SK-N-SH (cell line): ENCODE results near the gene WDR27.

ENCODE experiments used
- CHD2 ChIP-seq: fragments of 150-350 bp; IDR thresholded peaks from 2 replicates; pipeline ENCODE4 v1.6.1; 2018; ENCODE audit warnings: low read length; ENCODE audit not compliant: partially characterized antibody
- EP300 ChIP-seq, 2 experiments: IDR thresholded peaks; 2 replicates each; pipeline versions ENCODE4 v1.4.0 to v1.6.1; 2012; ENCODE audit warnings: borderline replicate concordance in 1 of 2, low read depth in 1 of 2, low read length in 1 of 2
- EZH2phosphoT487 ChIP-seq: fragments of 200-600 bp; sonication (generic); IDR thresholded peaks from 2 replicates; pipeline ENCODE4 v1.6.1; 2017; ENCODE audit warnings: low read depth, mixed run types, mild to moderate bottlenecking, antibody characterized with exemption, moderate library complexity, borderline replicate concordance
- POLR2AphosphoS5 ChIP-seq: IDR thresholded peaks from 2 replicates; pipeline ENCODE4 v1.6.1; 2012; ENCODE audit warnings: low read depth, low read length
- RAD21 ChIP-seq: IDR thresholded peaks from 2 replicates; pipeline ENCODE4 v1.6.1; 2012; ENCODE audit warnings: mild to moderate bottlenecking, low read length
- SIN3A ChIP-seq: IDR thresholded peaks from 2 replicates; pipeline ENCODE4 v1.6.1; 2012; ENCODE audit warnings: low read depth, mild to moderate bottlenecking, low read length, moderate library complexity, borderline replicate concordance
- TF ChIP-seq, protein P1 (sequence below): IDR thresholded peaks from 2 replicates; pipeline ENCODE4; 2012
- TF ChIP-seq, protein P2 (sequence below): IDR thresholded peaks from 2 replicates; pipeline ENCODE4 v1.4.0; 2012; ENCODE audit warnings: low read depth
- TF ChIP-seq, protein P3 (sequence below): fragments of 200-600 bp; sonication (generic); IDR thresholded peaks from 2 replicates; pipeline ENCODE4 v1.6.1; 2017; ENCODE audit warnings: antibody characterized with exemption, mild to moderate bottlenecking, moderate library complexity

DNA sequence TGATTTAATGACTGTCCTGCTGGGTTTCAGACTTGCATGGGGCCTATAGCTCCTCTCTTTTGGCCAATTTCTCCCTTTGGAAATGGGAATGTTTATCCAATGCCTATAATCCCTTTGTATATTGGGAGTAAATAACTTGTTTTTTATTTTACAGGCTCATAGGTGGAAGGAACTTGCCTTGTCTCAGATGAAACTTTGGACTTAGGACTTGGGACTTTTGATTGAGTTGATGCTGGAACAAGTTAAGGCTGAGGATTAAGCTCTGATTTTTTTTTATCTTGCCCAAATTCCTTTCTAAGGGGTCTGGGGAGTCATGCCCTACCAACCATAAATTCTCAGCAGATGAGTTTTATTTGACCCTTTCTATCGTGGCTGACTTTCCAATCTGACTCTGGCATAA, 23.5 kb downstream of the WDR27 start:
- no peak for TF ChIP-seq SIN3A
- TF ChIP-seq, protein P1, sequence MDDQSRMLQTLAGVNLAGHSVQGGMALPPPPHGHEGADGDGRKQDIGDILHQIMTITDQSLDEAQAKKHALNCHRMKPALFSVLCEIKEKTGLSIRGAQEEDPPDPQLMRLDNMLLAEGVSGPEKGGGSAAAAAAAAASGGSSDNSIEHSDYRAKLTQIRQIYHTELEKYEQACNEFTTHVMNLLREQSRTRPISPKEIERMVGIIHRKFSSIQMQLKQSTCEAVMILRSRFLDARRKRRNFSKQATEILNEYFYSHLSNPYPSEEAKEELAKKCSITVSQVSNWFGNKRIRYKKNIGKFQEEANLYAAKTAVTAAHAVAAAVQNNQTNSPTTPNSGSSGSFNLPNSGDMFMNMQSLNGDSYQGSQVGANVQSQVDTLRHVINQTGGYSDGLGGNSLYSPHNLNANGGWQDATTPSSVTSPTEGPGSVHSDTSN, result no peak
- TF ChIP-seq, protein P2, sequence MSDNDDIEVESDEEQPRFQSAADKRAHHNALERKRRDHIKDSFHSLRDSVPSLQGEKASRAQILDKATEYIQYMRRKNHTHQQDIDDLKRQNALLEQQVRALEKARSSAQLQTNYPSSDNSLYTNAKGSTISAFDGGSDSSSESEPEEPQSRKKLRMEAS, result no peak
- TF ChIP-seq RAD21, result no peak
- TF ChIP-seq, protein P3, sequence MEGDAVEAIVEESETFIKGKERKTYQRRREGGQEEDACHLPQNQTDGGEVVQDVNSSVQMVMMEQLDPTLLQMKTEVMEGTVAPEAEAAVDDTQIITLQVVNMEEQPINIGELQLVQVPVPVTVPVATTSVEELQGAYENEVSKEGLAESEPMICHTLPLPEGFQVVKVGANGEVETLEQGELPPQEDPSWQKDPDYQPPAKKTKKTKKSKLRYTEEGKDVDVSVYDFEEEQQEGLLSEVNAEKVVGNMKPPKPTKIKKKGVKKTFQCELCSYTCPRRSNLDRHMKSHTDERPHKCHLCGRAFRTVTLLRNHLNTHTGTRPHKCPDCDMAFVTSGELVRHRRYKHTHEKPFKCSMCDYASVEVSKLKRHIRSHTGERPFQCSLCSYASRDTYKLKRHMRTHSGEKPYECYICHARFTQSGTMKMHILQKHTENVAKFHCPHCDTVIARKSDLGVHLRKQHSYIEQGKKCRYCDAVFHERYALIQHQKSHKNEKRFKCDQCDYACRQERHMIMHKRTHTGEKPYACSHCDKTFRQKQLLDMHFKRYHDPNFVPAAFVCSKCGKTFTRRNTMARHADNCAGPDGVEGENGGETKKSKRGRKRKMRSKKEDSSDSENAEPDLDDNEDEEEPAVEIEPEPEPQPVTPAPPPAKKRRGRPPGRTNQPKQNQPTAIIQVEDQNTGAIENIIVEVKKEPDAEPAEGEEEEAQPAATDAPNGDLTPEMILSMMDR, result no peak
- TF ChIP-seq EZH2phosphoT487, result no peak
- TF ChIP-seq POLR2AphosphoS5, result no peak
- no peak for TF ChIP-seq CHD2
- no peak for TF ChIP-seq EP300 (IDR thresholded peaks at IDR 0.05; ENCODE audit: borderline replicate concordance in 1 of 2, low read depth in 1 of 2, low read length in 1 of 2)
